GM19395 (cell line): ENCODE results near the gene NXPH2.
"Not testable (repeated sequence)": the region's sequence is repeated elsewhere in the genome, so short reads cannot be mapped to it uniquely, and the experiment has no call there.

Experiments used
- ATAC-seq: cut with Tn5 transposase; IDR thresholded peaks from one replicate; pipeline ENCODE4 v1.9.1; 2021; ENCODE audit warnings: mild to moderate bottlenecking, moderate library complexity; ENCODE audit not compliant: unreplicated experiment

The NXPH2 gene

DNA sequence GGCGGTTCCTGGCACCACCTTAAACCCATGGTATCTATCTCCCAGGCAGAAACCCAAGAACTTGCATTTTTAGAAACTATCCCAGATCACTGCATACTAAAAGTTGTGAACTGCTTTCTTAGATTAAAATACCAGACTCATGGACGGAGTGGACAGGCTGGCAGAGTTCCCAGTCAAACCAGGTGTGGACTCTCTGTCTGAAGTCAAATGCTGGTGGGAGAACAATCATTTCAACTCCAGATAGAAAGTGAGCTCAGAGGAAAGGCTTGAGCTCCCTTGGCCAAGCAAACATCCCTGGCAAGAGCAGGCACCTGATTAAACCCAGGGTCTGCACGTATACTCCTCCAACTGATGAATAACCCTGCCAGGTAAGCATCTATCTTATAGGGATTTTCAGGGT lies 19.5 kb downstream of the NXPH2 start:
- no peak for ATAC-seq

DNA sequence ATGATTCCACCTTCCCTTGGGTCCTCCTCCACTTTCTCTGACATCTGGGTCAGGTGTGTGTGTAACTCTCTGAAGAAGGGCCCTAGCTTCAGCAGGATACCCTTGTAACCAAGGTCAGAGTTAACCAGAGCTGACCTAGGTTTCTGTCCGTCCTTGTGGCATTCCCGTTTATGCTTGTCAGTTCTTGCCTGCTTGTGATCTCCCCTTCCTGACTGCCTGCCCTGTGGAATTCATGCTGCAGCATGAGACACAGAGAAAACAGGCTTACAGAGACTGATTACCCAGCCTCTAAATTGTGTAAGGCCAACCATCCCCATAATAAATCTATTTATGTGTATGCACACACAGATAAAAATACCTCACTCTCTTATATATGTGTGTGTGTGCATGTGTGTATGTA lies 22.8 kb downstream of the NXPH2 start:
- ATAC-seq: no peak

- ATAC-seq: no peak
Observed at GRCh38 chr2:138752197-138752956, 27.8 kb downstream of the NXPH2 start.

- ATAC-seq: no peak
Observed at GRCh38 chr2:138744713-138745112, 35.5 kb downstream of the NXPH2 start.

DNA sequence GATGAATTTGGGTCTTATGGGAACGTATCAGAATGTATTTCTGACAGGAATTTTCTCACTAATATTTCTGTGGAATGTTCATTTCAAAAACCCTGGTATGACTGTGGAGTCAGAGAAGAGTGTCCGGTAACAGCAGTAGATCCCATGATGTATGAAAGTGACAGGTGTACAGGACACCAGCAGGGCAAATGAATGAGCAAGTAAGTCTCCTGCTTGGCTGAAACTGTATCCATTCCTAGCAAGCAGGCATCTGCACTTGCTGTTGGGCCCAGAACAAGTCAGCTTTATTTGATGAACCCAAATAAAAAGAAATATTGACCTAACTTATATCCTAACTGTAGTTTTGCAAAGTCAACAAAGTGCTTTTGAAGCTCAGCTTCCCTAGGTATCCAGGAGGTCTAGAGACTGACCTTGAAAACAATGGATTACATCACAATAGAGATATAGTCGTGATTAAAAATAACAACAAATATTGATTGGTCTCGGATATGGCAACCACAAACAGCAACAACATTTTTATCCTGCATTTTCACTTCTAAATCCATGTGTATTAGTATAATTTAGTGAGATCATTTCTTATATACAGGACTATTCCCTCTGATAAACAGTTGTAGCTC lies 37.6 kb downstream of the NXPH2 start:
- ATAC-seq: no peak

DNA sequence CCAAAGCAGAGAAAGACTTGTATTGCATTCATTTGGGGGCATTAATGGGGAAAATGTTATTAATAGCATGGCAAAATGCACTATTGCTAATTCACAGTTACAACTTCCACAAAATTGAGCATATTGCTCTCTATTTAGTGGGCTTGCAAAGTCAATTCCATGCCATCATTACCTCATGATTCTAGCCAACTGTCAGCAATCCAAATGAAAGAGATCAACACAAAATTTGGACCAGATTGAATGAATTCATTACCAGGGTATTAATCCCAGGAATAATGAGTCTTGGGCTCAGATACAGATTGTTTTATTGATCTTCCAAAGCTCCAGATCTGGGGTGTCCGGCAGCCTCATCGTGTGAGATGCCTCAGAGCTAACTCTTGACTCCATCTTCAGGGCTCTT lies 38.3 kb downstream of the NXPH2 start:
- ATAC-seq: no peak

GRCh38 chr2:138737009-138737554 lies 43.1 kb downstream of the NXPH2 start:
- not testable (repeated sequence) for ATAC-seq

GRCh38 chr2:138732651-138733050 lies 47.5 kb downstream of the NXPH2 start:
- no peak for ATAC-seq

DNA sequence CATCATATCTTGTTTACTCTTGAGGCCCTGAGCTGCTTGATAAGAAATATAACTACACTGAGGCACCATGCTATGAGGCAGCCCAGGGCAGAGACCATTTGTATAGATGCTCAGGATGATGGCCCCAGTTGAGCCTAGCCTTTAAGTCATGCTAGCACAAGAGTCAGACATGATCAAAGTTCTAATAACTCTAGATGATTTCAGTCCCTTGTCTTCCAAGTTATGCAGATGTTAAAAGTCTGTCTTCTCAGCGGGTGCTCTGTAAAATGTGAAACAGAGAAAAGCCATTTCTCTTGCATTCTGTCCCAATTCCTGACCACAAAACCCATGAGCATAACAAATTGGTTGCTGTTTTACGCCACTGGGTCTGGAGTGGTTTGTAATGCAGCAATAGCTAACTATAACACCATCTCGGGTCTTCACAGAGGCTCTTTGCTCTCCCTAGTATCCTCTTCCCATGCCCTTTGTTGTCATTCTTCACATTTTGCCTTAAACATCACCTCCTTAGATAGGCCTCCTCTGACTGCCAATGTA lies 49.6 kb downstream of the NXPH2 start:
- ATAC-seq: peak; percentile 90

GRCh38 chr2:138727956-138728355 lies 52.2 kb downstream of the NXPH2 start:
- ATAC-seq: no peak

- ATAC-seq: no peak
Observed at GRCh38 chr2:138726681-138727080, 53.5 kb downstream of the NXPH2 start.

GRCh38 chr2:138724729-138725459 lies 55.3 kb downstream of the NXPH2 start:
- ATAC-seq: no peak

DNA sequence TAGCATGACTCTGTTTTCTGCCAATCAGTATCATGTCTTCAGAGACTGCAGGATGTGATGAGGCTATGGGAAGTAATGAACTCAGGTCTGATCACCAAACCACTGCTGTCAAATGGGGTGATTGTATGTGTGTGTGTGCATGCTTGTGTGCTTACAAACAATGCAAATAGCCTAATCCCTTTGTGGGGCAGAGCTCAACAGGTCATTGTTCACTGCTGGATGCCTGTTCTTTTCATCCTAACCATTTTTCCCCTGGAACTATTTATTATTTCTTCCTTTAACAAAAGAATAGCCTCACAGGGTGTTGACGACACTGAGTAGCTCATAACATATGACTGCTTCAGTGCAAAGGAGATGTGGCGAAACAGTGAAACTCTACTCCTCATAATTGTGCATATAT lies 55.9 kb downstream of the NXPH2 start:
- no peak for ATAC-seq

DNA sequence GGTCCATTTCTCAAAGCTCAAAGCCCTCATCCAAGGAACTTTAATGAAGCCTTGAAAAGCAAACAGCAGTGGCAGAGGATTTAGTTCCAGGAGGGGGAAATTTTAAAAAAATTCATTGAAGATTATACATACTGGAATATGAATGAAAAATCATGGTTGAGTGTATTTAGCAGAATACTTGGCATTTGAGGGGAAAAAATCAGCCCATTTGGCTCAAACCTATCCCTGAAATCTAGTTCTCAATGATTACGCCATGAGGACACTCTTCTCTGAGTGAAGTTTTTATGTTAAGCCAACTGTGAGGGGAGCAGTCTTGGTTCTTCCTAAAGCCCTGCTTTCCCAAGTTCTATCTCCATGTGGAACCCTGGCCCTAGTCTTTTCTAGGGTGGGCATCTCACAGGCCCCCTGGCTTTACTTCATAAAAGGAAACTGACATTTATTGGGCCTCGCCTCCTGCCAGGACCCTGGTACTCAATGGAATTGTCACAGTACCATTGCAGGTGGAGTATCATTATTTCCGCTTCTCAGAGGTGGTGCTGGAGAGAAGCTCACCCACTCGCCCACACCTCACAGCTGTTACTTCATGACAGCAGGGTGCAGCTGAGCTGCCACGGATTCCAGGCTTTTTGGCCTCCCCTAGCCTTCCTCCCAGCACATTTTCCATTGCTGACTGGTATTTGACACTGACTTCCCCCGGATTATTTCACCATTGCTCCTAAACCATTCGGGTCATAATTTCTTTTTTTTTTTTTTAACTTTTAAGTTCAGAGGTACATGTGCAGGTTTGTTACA lies 56.8 kb downstream of the NXPH2 start:
- ATAC-seq: no peak

DNA sequence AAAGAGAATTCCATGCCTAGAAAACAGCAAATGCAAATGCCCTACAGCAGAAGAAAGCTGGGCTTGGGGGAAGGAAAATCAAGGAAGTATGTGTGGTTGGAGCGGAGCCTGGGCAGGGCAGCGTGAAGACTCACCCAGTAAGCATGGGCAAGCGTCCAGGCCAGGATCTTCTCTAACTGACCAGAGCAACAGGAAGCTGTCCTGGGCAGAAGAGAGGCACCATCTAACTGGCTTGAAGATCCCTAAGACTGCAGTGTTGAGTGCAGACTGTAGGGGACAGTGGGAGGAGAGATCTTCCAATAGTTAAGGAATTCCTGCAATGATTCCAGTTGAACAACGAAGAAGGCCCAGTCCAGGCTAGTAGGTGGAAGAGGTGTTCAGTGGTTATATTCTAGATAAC lies 57.9 kb downstream of the NXPH2 start:
- no peak for ATAC-seq

GRCh38 chr2:138720035-138720838 lies 60.0 kb downstream of the NXPH2 start:
- ATAC-seq: no peak

DNA sequence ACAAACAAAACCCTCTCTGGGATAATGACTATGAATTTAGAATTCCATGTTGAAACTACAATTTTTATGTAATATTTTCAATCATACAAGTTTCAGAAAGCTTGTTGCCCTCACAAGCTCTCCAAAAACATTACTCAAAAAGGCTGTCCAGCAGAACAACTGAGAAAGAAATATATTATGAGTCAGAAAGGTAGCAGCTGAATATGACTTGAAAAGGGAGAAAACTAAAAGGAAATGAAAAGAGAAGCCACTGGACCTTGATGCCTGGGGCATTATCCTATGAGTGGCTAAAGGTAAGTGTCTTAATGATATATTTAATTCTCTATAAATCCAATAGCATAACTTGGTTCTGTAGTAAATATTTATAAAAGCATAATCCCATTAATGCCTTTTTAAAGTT lies 61.8 kb downstream of the NXPH2 start:
- ATAC-seq: peak; percentile 73

- ATAC-seq: no peak
Observed at GRCh38 chr2:138716183-138716582, 64.0 kb downstream of the NXPH2 start.

- ATAC-seq: no peak
Observed at GRCh38 chr2:138713504-138713903, 66.7 kb downstream of the NXPH2 start.

DNA sequence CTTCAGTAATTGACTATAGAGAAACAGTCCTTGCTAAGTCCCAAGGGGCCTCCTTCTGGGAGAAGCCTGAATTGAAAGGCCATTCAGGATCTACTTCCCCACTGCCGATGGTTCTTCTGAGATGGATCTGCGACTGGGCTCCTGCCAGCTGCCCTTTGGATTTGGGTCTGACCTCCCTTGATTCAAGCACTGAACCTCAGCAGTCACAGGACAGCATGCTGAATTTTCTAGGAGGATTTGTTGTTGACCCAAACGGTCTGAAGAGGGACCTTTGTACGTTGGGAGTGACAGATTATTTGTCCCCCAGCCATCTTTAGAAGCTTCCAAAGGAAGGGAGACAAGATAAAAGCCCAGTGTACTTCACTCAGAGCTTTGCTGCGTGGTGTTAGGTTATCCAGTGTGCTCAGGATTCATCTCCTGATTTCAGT lies 67.1 kb downstream of the NXPH2 start:
- ATAC-seq: no peak
